HG03432 (cell line): Measurements from ENCODE around the gene TGM2.

Experiments used
- ATAC-seq: cut with Tn5 transposase; IDR thresholded peaks from one replicate; pipeline ENCODE4 v1.9.1; 2021; ENCODE audit warnings: mild to moderate bottlenecking, moderate library complexity; ENCODE audit not compliant: unreplicated experiment

The TGM2 gene

GRCh38 chr20:38134427-38135270 is 30.4 kb downstream of the TGM2 start:
- ATAC-seq, result no peak

DNA sequence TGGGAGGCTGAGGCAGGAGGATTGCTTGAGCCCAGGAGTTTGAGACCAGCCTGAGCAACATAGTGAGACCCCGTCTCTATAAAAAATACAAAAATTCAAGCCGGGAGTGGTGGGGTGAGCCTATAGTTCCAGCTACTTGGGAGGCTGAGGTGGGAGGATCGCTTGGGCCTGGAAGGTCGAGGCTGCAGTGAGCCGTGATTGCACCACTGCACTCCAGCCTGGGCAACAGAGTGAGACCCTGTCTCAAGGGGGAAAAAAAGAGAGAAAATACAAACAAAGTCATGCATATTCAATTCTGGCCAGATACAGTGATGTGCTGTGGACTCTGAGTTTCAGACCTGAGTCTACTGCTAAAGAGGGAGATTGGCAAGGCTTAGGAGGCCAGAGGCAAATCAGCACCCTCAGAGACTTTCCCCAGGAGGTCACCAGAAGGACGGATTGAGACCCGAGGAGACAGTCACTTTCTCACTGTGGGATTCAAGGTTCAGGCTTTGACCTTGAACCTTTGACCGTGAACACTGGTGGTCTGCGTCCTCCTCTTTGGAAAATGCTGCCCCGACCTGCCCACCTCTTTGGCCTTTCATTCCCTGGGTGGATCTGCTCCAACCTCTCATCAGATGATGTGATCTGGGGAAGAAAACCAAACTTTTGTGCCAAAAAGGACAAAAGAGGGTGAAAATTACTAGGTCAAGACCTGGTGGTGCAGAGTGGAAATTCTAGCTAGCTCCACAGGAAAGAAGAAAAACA is 31.2 kb downstream of the TGM2 start:
- no peak for ATAC-seq

DNA sequence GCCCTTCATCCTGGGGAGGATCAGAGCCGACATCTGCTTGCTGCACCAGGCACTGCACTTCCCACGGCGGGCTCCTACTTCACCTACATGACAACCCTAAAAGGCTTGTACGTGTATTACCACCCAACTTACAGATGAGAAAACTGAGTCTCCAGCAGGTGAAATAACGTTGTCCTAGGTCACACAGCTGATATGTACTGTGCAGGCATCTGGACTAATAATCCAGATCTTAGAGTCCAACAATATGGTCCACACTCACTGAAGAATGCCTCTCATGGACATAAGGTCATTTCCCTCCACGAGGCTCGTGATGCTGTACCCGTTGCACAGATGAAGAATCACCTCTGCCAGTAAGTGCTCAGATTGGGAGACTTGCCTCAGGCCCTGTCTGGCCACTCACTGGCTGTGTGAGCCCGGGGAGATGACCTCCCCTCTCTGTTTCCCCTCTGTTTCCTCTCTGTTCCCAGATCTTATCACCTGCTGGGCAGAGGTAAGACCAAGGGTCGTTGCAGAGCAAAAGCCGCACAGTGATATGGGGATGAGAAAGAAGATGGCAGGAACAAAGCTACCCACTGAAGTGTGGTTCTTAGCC is 32.1 kb downstream of the TGM2 start:
- ATAC-seq, result no peak

DNA sequence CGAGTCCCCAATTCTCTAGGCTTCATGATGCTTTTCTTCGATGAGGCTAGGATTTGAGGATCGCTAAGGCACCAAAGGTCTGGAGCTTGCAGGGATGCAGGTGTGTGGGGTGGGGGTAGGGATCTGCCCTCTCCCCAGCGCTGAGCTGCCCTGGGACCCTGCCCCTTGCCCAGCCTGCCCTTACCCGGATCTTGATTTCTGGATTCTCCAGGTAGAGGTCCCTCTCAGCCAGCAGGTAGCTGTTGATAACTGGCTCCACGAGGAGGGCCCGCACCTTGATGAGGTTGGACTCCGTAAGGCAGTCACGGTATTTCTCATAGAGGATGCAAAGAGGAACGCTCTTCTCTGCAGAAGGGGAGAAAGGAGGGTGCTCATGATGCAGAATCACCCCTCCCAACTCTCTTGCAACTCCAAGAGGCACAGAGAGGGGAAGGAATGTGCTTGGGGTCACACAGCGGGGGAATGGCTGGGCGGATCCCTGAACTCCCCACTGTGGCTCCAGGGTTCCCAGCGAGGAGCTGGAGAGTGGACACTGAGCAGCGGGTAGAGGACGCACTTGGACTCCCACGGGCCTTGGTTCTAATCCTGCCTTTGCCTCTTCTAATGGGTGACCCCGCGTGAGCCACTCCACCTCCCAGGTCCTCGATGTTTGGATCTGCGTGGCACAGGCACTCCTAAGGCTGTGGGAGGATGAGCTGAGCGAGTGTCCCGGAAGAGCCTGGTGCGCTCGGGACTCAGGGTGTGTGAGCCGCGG is 32.7 kb downstream of the TGM2 start:
- ATAC-seq, result no peak

DNA sequence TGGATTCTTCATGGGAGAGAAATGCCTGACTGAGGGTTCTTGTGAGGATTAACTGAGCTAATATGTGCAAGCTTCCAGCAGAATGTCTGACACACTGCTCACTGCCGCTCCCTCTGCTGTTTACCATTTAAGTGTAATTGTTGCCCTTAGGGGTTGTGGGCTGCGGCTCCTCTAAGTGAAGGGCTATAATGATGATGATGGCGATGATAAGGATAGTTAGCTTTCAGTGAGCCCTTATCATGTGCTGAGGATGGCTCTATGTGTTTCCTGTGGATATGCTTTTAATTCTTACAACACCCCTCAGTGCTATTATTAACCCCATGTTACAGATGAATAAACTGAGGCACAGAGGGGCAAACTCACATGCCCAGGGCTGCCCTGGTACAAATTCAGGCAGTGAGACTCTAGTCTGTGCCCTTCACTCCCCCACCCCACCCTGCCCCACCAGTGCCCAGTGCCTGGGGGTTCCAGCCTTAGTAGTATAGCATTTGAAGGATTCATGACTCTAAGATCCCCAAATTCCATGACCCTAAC is 33.4 kb downstream of the TGM2 start:
- ATAC-seq, result no peak

DNA sequence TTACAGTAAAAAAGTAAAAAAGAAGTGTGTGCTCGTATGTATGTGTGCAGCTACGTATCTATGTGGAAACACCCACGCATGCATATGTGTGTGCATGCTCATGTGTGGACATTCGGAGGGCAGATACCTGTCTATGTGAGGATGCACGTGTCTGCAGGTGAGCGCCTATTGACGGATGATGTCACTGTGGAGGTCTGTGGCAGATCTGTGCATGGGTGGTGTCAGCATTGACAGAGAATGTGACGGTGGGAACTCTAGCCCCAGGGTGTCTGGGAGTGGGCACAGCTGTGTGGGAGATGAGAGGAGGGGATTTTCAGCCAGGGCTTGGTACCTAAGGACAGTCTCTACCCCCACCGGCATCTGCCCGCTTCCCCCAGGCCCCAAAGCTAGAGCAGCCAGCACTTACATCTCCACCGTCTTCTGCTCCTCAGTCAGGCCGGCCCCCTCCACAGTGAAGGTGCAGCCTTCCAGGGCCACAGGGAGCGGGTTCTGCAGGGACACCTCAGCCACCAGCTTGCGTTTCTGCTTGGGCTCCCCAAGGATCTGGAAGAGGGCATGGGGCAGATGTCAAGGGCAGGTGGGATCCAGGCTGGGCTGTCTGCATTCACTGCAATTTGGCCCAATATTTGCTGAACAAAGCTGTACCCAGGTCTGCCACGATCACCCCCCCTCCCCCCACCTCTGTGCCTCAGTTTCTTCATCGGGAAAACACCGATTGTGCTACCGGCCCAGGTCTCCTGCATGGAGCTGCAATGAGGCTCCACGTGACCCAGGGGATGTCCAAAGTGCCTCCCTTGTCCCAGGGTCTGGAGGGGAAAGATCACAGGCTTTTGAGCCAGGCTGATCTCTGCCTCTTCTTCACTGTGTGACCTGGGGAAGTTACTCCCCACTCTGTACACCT is 34.1 kb downstream of the TGM2 start:
- ATAC-seq, result no peak

GRCh38 chr20:38129893-38130609 is 35.0 kb downstream of the TGM2 start:
- ATAC-seq, result no peak

DNA sequence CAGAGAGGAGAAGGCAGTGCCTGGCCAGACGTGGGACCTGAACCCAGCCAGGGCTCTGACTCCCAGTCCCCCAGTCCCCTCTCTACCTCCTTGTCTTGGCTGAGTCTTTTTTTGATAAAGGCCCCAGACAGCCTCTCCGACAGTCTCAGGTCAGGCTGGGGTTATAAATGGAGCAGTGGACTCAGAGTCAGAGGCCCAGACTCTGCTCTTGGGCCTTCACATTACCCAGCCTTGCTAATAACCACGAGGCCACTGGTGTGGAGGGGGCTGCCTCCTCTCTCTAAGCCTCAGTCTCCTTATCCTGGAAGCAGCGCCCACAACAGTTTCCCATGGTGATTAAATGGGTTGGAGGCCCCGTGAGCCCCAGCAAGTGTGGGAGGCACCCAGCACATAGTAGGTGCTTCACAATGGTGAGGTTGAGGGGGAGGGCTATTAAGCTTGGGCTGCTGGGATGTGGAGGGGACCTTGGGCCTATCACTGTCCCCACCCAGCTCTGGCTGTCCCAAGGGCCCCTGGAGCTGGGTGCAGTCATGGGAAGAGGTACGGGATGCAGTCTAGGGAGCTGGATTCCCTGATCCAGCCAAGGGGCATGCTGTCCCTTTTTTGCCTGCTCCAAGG is 35.7 kb downstream of the TGM2 start:
- no peak for ATAC-seq

- ATAC-seq, result no peak
These were observed 36.4 kb downstream of the TGM2 start for GRCh38 chr20:38128691-38129090.

DNA sequence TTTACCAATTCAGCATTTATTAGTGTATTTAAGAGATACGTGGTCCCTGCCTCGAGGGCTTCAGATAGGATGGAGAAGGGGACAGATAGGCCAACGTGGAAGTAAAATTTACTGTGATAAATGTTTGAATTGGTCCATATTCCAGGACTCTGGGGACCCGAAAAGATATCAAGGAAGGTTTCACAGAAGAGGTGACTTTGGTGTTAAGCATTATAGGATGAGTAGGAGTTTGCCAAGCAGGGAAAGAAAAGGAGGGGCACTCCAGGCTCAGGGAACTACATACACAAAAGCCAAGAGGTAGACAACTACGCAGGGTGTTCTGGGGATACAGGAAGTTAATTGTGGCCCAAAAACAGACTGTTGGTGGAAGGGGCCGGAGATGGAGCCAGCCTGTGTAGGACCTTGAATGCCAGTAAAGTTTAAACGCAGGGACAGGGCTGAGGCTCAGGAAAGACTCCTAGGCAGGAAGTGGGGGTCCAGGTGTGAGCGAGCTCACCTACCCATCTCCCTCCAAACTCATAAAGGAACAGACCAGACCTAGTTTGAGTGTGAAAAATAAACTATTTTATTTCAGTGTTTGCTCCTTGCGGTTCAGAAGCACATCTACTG is 37.0 kb downstream of the TGM2 start:
- no peak for ATAC-seq

DNA sequence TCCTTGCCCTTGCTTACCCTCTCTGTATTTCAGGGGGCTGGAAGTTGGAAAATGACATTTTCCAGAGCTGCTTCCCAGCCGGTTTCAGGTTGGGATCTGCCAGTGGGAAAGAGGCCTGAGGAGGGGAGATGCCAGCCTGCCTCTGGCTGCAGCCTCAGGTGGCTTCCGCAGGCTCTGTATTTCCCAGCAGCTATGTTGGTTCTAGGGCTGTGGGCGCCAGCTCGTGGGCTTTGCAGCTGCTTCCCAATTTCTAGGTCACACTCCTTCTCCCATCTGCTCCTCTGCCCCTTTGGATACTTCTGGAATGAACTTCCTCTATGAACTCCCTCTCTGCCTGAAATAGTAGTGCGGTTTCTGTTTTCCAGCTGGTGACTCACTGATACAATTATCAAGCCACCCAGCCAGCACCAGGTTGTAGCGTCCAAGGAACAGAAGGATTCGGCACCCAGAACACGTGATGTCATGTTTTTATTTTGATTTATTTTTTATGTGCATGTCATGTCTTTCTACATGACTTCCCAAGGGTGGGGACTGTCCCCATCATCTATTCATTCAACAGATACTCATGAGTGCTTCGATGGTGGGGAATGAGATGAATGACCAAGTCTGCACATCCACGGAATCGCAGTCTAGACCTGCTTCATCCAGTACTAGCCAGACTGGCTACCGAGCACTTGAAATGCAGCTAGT is 38.0 kb downstream of the TGM2 start:
- ATAC-seq, result no peak

- ATAC-seq, result no peak
These were observed 38.7 kb downstream of the TGM2 start for GRCh38 chr20:38126146-38126921.

DNA sequence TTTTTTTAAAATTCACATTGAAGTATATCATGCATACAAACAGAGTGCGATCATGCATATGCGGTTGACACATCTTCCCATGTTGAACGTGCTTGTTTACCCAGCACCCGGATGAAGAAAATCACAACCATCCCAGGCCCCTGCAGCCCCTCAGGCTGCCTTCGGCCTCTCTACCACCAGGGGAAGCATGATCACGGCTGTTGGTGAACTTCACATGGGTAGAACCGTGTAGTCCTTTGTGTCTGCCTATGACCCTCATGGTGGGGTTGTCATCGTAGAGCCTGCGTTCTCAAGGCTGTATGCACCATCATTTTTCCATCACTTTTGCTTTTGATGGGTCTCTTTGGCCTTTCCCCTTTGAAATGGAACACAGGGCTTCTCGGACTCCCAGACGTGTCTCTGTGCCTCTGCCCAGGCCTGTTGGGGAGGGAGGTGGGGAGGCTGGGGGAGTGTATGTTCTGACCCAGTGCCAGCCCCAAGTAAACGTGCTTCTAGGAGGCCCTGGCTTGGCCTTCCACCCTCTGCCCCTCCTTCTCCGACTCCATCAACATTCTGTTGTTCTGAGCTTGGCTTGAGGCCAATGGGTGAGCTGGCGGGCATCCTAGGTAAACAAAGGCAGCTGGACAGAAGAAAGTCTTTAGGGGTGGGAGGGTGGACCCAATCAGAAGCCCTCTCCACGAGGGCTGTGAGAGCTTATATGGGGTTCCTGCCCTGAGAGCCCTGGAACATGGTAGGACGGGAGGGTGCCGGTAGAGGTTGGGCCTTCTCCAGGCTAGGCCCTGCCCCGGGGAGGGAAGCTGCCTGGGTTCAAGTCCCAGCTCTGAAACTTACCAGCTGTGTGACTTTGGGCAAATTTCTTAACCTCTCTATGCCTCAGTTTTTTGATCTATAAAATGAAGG is 39.7 kb downstream of the TGM2 start:
- ATAC-seq, result no peak

GRCh38 chr20:38123021-38123587 is 42.0 kb downstream of the TGM2 start:
- no peak for ATAC-seq

DNA sequence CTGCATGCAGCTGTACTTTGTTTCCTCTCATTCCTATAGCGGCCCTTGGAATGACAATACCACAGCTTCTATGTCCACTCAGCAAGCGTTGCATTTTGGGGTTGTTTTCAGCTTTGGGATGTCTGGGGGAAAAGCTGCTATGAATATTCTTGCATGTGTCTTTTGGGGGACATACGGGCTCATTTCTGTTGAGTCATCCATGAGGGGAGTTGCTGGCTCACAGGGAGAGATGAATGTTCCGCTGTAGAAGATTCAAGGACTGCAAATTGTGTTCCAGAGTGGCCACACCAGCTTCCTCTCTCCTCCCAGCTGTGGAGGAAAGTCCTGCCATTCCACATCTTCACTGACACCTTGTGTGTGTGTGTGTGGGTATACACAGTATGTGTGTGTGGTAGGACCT is 43.3 kb downstream of the TGM2 start:
- ATAC-seq, result no peak

DNA sequence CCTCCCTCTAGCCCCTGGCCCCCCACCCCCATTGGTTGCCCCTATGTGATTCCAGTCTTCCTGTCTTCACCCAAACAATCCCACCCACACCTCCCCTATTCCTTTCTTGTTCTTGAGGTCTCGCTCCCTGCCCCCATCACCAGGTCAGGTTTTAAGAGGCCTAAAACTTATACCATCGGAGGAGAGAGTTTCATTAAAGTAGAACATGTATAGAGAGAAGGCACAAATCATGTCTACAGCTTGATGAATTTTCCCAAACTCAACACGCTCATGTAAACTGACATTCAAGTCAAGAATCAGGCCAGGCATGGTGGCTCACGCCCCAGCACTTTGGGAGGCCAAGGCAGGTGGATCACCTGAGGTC is 44.5 kb downstream of the TGM2 start:
- no peak for ATAC-seq
